ENCODE measurements around the gene PCDHGA12.
A peak's percentile ranks its signal among the peaks of the same experiment; 100 is the strongest.
"Not testable (repeated sequence)": the region's sequence is repeated elsewhere in the genome, so short reads cannot be mapped to it uniquely, and the experiment has no call there.

PCDHGA12 gene

GRCh38 chr5:141430332-141431113 lies at the start of gene PCDHGA12:
Gene PCDHGA12, plus strand, starts transcription at chr5:141430507. Its CDS starts 253 bp downstream, at chr5:141430760.
- DNase-seq, result peak; percentile 19

- DNase-seq, result no peak
Observed at GRCh38 chr5:141382469-141383294, 47.6 kb upstream of the PCDHGA12 start, which contains the start of gene PCDHGA7. Gene PCDHGA7, plus strand, starts transcription at chr5:141382742. Its CDS starts 158 bp downstream, at chr5:141382900.

GRCh38 chr5:141383345-141383744 lies 47.0 kb upstream of the PCDHGA12 start:
- no peak for DNase-seq

- no peak for DNase-seq
Observed at GRCh38 chr5:141384471-141385267, 45.6 kb upstream of the PCDHGA12 start.

- DNase-seq, result peak; percentile 42
Observed at GRCh38 chr5:141387557-141388311, 42.6 kb upstream of the PCDHGA12 start, which contains the start of gene PCDHGB4. Gene PCDHGB4, plus strand, starts transcription at chr5:141387698. Its CDS starts 187 bp downstream, at chr5:141387885.

GRCh38 chr5:141388661-141389060 lies 41.6 kb upstream of the PCDHGA12 start:
- no peak for DNase-seq

- no peak for DNase-seq
Observed at GRCh38 chr5:141389153-141390042, 40.9 kb upstream of the PCDHGA12 start.

GRCh38 chr5:141392429-141393198 lies 37.7 kb upstream of the PCDHGA12 start, which contains the start of gene PCDHGA8:
Gene PCDHGA8, plus strand, starts transcription at chr5:141392633. Its CDS starts 181 bp downstream, at chr5:141392814.
- DNase-seq, result no peak

- DNase-seq, result no peak
Observed at GRCh38 chr5:141393267-141393666, 37.0 kb upstream of the PCDHGA12 start.

- DNase-seq, result not testable (repeated sequence)
Observed at GRCh38 chr5:141394401-141395187, 35.7 kb upstream of the PCDHGA12 start.

- peak; percentile 44 for DNase-seq
Observed at GRCh38 chr5:141397756-141398551, 32.4 kb upstream of the PCDHGA12 start, which contains the start of gene PCDHGB5. Gene PCDHGB5, plus strand, starts transcription at chr5:141397947. Its CDS starts 181 bp downstream, at chr5:141398128.

GRCh38 chr5:141398608-141399007 lies 31.7 kb upstream of the PCDHGA12 start:
- no peak for DNase-seq

GRCh38 chr5:141399555-141400258 lies 30.6 kb upstream of the PCDHGA12 start:
- no peak for DNase-seq

- no peak for DNase-seq
Observed at GRCh38 chr5:141402553-141403243, 27.6 kb upstream of the PCDHGA12 start, which contains the start of gene PCDHGA9. Gene PCDHGA9, plus strand, starts transcription at chr5:141402778. Its CDS starts 175 bp downstream, at chr5:141402953.

- DNase-seq, result no peak
Observed at GRCh38 chr5:141403387-141403786, 26.9 kb upstream of the PCDHGA12 start.

GRCh38 chr5:141407790-141408505 lies 22.4 kb upstream of the PCDHGA12 start, which contains the start of gene PCDHGB6:
Gene PCDHGB6, plus strand, starts transcription at chr5:141408021. Its CDS starts 182 bp downstream, at chr5:141408203.
- DNase-seq, result peak; percentile 50
